OCI-LY1 (cell line): ENCODE data around the gene PPP1R14C.

Source experiments
- CTCF ChIP-seq: fragments of 200-600 bp; sonication (generic), shearing (Covaris generic); IDR thresholded peaks from 2 replicates; pipeline ENCODE4 v1.5.1; 2017; ENCODE audit warnings: mild to moderate bottlenecking, antibody characterized with exemption, low read length, moderate library complexity, mixed read lengths
- EZH2 ChIP-seq: fragments of 200-600 bp; sonication (generic), shearing (Covaris generic); IDR thresholded peaks from 2 replicates; pipeline ENCODE4 v1.8.0; 2017; ENCODE audit warnings: borderline replicate concordance, mixed run types, mild to moderate bottlenecking, antibody characterized with exemption, low read length, moderate library complexity, mixed read lengths

GRCh38 chr6:150238846-150239407 lies 96.1 kb downstream of the PPP1R14C start:
- TF ChIP-seq CTCF = no peak
- no peak for TF ChIP-seq EZH2
